GM19468 (cell line): ENCODE results near the gene DQX1.
"Not testable (repeated sequence)": the region's sequence is repeated elsewhere in the genome, so short reads cannot be mapped to it uniquely, and the experiment has no call there.

ENCODE experiments used
- ATAC-seq: cut with Tn5 transposase; IDR thresholded peaks from one replicate; pipeline ENCODE4 v1.9.1; 2021; ENCODE audit warnings: mild to moderate bottlenecking, moderate library complexity, moderate number of reproducible peaks; ENCODE audit not compliant: unreplicated experiment; ENCODE audit errors: extremely low read depth

The DQX1 gene

DNA sequence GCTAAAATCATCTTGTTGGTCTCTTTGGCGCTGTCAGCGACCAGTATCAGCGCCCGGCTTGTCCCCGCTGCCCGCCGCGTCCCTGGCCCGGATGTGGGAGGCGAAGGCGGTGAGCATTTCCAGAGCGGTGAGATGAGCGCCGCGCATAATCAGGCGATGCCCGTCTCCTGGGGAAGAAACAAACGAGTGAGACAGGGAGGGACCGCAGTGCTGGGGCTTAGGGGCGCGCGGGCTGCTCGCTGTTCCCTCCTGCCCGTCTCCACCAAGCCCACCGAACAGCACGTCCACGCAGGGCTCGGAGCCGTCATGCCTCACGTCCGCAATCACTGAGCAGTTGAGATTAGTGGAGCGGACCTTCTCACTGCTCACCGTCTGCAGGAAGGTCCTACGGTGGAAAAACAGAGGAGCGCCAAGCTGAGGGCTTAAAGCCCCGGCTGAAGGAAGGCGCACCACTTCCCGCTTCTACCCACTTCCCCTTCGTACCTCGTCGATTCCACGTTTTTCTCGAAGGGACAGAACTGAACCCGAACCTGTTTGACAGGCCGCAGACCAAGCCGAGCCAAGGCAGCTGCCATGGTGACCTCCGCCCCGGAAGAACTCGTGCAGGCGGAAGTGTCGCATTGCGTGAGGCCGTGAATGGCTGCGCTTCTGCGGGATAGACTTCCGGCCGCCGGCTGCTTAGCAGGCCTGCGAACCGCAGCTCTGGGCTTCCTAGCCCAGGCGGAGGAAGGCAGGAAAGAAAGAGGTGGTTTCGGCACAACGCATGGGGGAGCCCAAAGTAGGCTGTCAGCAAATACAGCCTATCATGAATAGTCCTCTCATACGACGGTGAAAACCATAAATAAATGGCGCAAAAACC is 53.7 kb downstream of the DQX1 start, which contains the start of gene MRPL53:
MRPL53 (minus strand) TSS at position 595 of the 859 bp plus-strand sequence; CDS start at position 575, 20 bp downstream.
- peak; percentile 82 for ATAC-seq

DNA sequence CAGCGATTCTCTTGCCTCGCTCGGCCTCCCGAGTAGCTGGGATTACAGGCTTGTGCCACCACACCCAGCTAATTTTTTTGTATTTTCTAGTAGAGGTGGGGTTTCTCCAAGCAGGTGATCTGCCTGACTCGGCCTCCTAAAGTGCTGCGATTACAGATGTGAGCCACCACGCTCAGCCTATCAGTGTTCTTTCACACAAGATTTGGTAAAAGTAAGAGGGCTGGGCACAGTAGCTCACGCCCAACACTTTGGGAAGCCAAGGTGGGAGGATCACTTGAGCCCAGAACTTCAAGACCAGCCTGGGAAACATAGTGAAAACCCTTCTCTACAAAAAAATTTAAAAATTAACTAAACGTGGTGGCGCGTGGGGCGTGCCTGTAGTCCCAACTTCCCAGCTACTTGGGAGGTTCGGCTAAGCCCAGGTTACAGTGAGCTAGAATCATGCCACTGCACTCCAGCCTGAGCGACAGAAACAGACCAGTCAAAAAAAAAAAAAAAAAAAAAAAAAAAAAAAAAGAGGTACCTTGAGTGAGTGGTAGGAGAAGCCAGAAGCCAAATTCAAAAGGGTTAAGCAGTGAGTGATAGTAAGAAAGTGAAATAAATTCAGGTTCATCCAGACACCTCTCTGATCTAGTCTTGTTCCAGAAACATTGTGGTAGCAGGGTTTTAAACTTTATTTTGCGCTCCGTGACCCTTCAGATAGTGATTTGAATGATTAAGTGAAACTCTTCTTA is 54.5 kb downstream of the DQX1 start:
- no peak for ATAC-seq

- not testable (repeated sequence) for ATAC-seq
These were observed 55.3 kb downstream of the DQX1 start for GRCh38 chr2:74470742-74471141.
